H9 (cell line): ENCODE measurements around the gene FAM149A. TPM values are rescaled to one million over a fixed set of nuclear protein-coding genes. Genes with fewer than 3 reads are reported as not detected.

Experiments used
- DNase-seq: peaks from one replicate; pipeline ENCODE4 v3.0.0-alpha.2; 2017
- H2AFZ ChIP-seq: one replicate; pipeline ENCODE4 v1.6.1; 2013; ENCODE audit warnings: mild to moderate bottlenecking, low read length, control low read depth, moderate library complexity
- H2AK5ac ChIP-seq: 2 replicates; pipeline ENCODE4 v1.6.1; 2013; ENCODE audit warnings: low read length, control low read depth, mixed read lengths; ENCODE audit not compliant: insufficient read length
- H2BK120ac ChIP-seq: one replicate; pipeline ENCODE4 v1.6.1; 2013; ENCODE audit warnings: low read depth, mild to moderate bottlenecking, low read length, control low read depth, inconsistent platforms; ENCODE audit not compliant: poor library complexity, severe bottlenecking
- H2BK12ac ChIP-seq: 2 replicates; pipeline ENCODE4 v1.6.1; 2013; ENCODE audit warnings: low read length, control low read depth, mixed read lengths, low read depth; ENCODE audit not compliant: insufficient read length
- H2BK15ac ChIP-seq: 2 replicates; pipeline ENCODE4 v1.6.1; 2013; ENCODE audit warnings: low read depth, low read length, control low read depth
- H2BK20ac ChIP-seq: one replicate; pipeline ENCODE4 v1.6.1; 2013; ENCODE audit warnings: low read depth, mild to moderate bottlenecking, low read length, control low read depth, inconsistent platforms; ENCODE audit not compliant: poor library complexity, severe bottlenecking
- H2BK5ac ChIP-seq: 2 replicates; pipeline ENCODE4 v1.6.1; 2013; ENCODE audit warnings: low read length, control low read depth, mixed read lengths; ENCODE audit not compliant: insufficient read length
- H3K14ac ChIP-seq: 2 replicates; pipeline ENCODE4 v1.6.1; 2013; ENCODE audit warnings: low read length, control low read depth; ENCODE audit not compliant: insufficient read depth
- H3K18ac ChIP-seq: 2 replicates; pipeline ENCODE4 v1.6.1; 2013; ENCODE audit warnings: low read depth, mild to moderate bottlenecking, mixed read lengths, low read length, control low read depth; ENCODE audit not compliant: insufficient read length
- H3K23ac ChIP-seq: 2 replicates; pipeline ENCODE4 v1.6.1; 2013; ENCODE audit warnings: low read length, control low read depth, mixed read lengths, low read depth; ENCODE audit not compliant: insufficient read length
- H3K23me2 ChIP-seq: 2 replicates; pipeline ENCODE4 v1.6.1; 2013; ENCODE audit warnings: low read depth, mild to moderate bottlenecking, mixed read lengths, low read length, control low read depth; ENCODE audit not compliant: insufficient read length, poor library complexity, severe bottlenecking
- H3K27ac ChIP-seq: 2 replicates; pipeline ENCODE4 v1.5.1; 2013; ENCODE audit warnings: low read length, control low read depth, mixed read lengths, low read depth; ENCODE audit not compliant: insufficient read length
- H3K27me3 ChIP-seq: 2 replicates; pipeline ENCODE4 v1.6.1; 2013; ENCODE audit warnings: low read length, control low read depth, inconsistent platforms; ENCODE audit not compliant: insufficient read depth
- H3K4ac ChIP-seq: 2 replicates; pipeline ENCODE4 v1.6.1; 2013; ENCODE audit warnings: low read depth, mild to moderate bottlenecking, control low read depth, inconsistent platforms, low read length, moderate library complexity
- H3K4me1 ChIP-seq: 2 replicates; pipeline ENCODE4 v1.6.1; 2013; ENCODE audit warnings: low read length, control low read depth, inconsistent platforms; ENCODE audit not compliant: insufficient read depth
- H3K4me2 ChIP-seq: 2 replicates; pipeline ENCODE4 v1.6.1; 2013; ENCODE audit warnings: low read length, control low read depth, mixed read lengths; ENCODE audit not compliant: insufficient read length, insufficient read depth
- H3K56ac ChIP-seq: 2 replicates; pipeline ENCODE4 v1.6.1; 2013; ENCODE audit warnings: low read depth, mild to moderate bottlenecking, mixed read lengths, low read length, control low read depth; ENCODE audit not compliant: insufficient read length
- H3K79me1 ChIP-seq: 2 replicates; pipeline ENCODE4 v1.6.1; 2013; ENCODE audit warnings: low read depth, mild to moderate bottlenecking, moderate library complexity, low read length, control low read depth, inconsistent platforms; ENCODE audit not compliant: insufficient read depth, poor library complexity, severe bottlenecking
- H3K79me2 ChIP-seq: 2 replicates; pipeline ENCODE4 v1.6.1; 2013; ENCODE audit warnings: low read length, control low read depth, inconsistent platforms; ENCODE audit not compliant: insufficient read depth
- H3K9ac ChIP-seq: 2 replicates; pipeline ENCODE4 v1.6.1; 2013; ENCODE audit warnings: low read length, control low read depth, mixed read lengths; ENCODE audit not compliant: insufficient read length; ENCODE audit errors: extremely low read depth
- H3K9me3 ChIP-seq: one replicate; pipeline ENCODE4 v1.6.1; 2013; ENCODE audit warnings: low read depth, low read length, inconsistent platforms; ENCODE audit not compliant: control insufficient read depth
- H3T11ph ChIP-seq: one replicate; pipeline ENCODE4 v1.6.1; 2013; ENCODE audit warnings: mild to moderate bottlenecking, low read length, control low read depth, inconsistent platforms
- H4K20me1 ChIP-seq: one replicate; pipeline ENCODE4 v1.6.1; 2013; ENCODE audit not compliant: control insufficient read depth, insufficient read length, insufficient read depth
- H4K5ac ChIP-seq: 2 replicates; pipeline ENCODE4 v1.6.1; 2013; ENCODE audit warnings: low read depth, mild to moderate bottlenecking, mixed read lengths, low read length, control low read depth; ENCODE audit not compliant: insufficient read length
- H4K8ac ChIP-seq: replicated peaks from 2 replicates; pipeline ENCODE4 v1.6.1; 2013; ENCODE audit warnings: low read length, control low read depth, mixed read lengths, low read depth; ENCODE audit not compliant: insufficient read length
- H4K91ac ChIP-seq: 2 replicates; pipeline ENCODE4 v1.6.1; 2013; ENCODE audit warnings: low read depth, mild to moderate bottlenecking, moderate library complexity, mixed read lengths, low read length, control low read depth; ENCODE audit not compliant: insufficient read length
- H3K27ac Mint-ChIP-seq, 3 experiments: 2 replicates in 2 of 3; 3 replicates in 1 of 3; pipeline ENCODE4 v1.8.0; 2020 to 2021; ENCODE audit warnings: mixed read lengths in 3 of 3, mild to moderate bottlenecking in 1 of 3, moderate library complexity in 1 of 3
- H3K27me3 Mint-ChIP-seq: 2 replicates; pipeline ENCODE4 v1.8.0; 2021; ENCODE audit warnings: low read depth, mild to moderate bottlenecking, moderate library complexity, mixed read lengths
- H3K36me3 Mint-ChIP-seq, 3 experiments: 2 replicates in 2 of 3; 3 replicates in 1 of 3; pipeline ENCODE4 v1.8.0; 2020 to 2021; ENCODE audit warnings: low read depth in 3 of 3, mixed read lengths in 3 of 3; ENCODE audit not compliant: insufficient read depth in 1 of 3
- H3K4me1 Mint-ChIP-seq, 2 experiments: 2 replicates each; pipeline ENCODE4 v1.8.0; 2020; ENCODE audit warnings: mixed read lengths in 2 of 2
- H3K4me3 Mint-ChIP-seq, 2 experiments: 2 replicates in 1 of 2; 3 replicates in 1 of 2; pipeline ENCODE4 v1.8.0; 2020 to 2021; ENCODE audit warnings: mild to moderate bottlenecking in 2 of 2, mixed read lengths in 2 of 2, moderate library complexity in 1 of 2
- H3K9me3 Mint-ChIP-seq, 2 experiments: 2 replicates in 1 of 2; 3 replicates in 1 of 2; pipeline ENCODE4 v1.8.0; 2020; ENCODE audit warnings: mild to moderate bottlenecking in 2 of 2, mixed read lengths in 2 of 2, moderate library complexity in 1 of 2
- CTCF ChIP-seq: fragments of 200-600 bp; sonication (generic); conservative IDR thresholded peaks from 3 replicates; pipeline ENCODE4 v1.8.0; 2021; ENCODE audit warnings: antibody characterized with exemption, mild to moderate bottlenecking
- WGBS: extraction: QIAGEN DNeasy Blood & Tissue Kit; methylation state at CpG from one replicate; pipeline ENCODE4 v1.1.7; 2013; ENCODE audit warnings: missing lambda C conversion rate, low lambda C conversion rate, mixed read lengths; ENCODE audit not compliant: insufficient read length; ENCODE audit errors: extremely low coverage; 5-methylcytosine and 5-hydroxymethylcytosine counted together
- total RNA-seq: library from RNA; stranded (reverse); gene quantifications from 2 replicates; pipeline ENCODE4 v1.2.1, GENCODE V29; 2021

The FAM149A gene
- total RNA-seq, 1 experiment from 2014 or later: 5.9 TPM

- Histone ChIP-seq H4K5ac (no peak overlapping the region), H3K18ac (no peak overlapping the region), H4K91ac (no peak overlapping the region), H3K79me1 (no peaks in the 10 kb centered on the region), H2BK5ac (no peak overlapping the region), H2AFZ (no peak overlapping the region), H3K9ac (no peak overlapping the region), H4K20me1 (no peaks in the 10 kb centered on the region), H3K9me3 (no peaks in the 10 kb centered on the region), H3K56ac (no peak overlapping the region), H2BK20ac (no peak overlapping the region), H2BK15ac (no peak overlapping the region), H2AK5ac (no peak overlapping the region), H3K23ac (no peak overlapping the region), H2BK12ac (no peak overlapping the region), H3K4me1 (no peaks in the 10 kb centered on the region), H3K27me3 (no peaks in the 10 kb centered on the region), H3K23me2 (no peaks in the 10 kb centered on the region), H3K79me2 (no peaks in the 10 kb centered on the region), H3T11ph (no peak overlapping the region), H3K4ac (no peak overlapping the region), H3K27ac (no peak overlapping the region), H4K8ac (no peak overlapping the region), H3K4me2 (no peak overlapping the region), H2BK120ac (no peak overlapping the region), H3K14ac (no peak overlapping the region)
- H3K27me3 Mint-ChIP-seq: peaks cover 10% of the 10 kb centered on the region
- DNase-seq: no peak
- H3K4me3 Mint-ChIP-seq: peak overlapping the region in 1 of 2 experiments; percentile 14; a peak in 2 of 5 replicates
- H3K4me1 Mint-ChIP-seq: peaks cover 17% of the 10 kb centered on the region in 2 experiments
- H3K27ac Mint-ChIP-seq: no peak overlapping the region
- no CpG with 5 or more reads among the region's 2 CpGs for WGBS
- no peaks in the 10 kb centered on the region; a peak in 1 of 5 replicates for H3K9me3 Mint-ChIP-seq
- H3K36me3 Mint-ChIP-seq: peaks cover 0 to 3% (median 0%) of the 10 kb centered on the region in 3 experiments; a peak in 3 of 7 replicates
- TF ChIP-seq CTCF: no peak
These were observed 12.2 kb downstream of the FAM149A start for GRCh38 chr4:186116697-186117096.
